Activated T-helper 1 cell treated with anti-CD3 and anti-CD28 coated beads, Interleukin-12 subunit alpha, Interleukin-12 subunit beta, Interleukin-2, Interleukin-4 antibody, amounts not matched to agents 30 ng/mL and 10 ng/mL and 1 ng/mL, durations not matched to agents 14 hours and 24 hours and 36 hours (primary cell): Measurements from ENCODE around the gene PCYT1B. TPM values are rescaled to one million over a fixed set of nuclear protein-coding genes. Genes with fewer than 3 reads are reported as not detected.

ENCODE experiments used
- DNase-seq: peaks from one replicate; pipeline ENCODE4 v3.0.0; 2021; ENCODE audit warnings: low spot score
- H3K27ac Mint-ChIP-seq: one replicate; pipeline ENCODE4 v1.8.0; 2021; ENCODE audit warnings: mild to moderate bottlenecking, mixed read lengths
- H3K27me3 Mint-ChIP-seq: one replicate; pipeline ENCODE4 v1.8.0; 2022; ENCODE audit warnings: mild to moderate bottlenecking, moderate library complexity, mixed read lengths; ENCODE audit not compliant: insufficient read depth
- H3K36me3 Mint-ChIP-seq: one replicate; pipeline ENCODE4 v1.8.0; 2021; ENCODE audit warnings: low read depth, mixed read lengths
- H3K4me1 Mint-ChIP-seq: one replicate; pipeline ENCODE4 v1.8.0; 2021; ENCODE audit warnings: low read depth, mixed read lengths
- H3K4me3 Mint-ChIP-seq: one replicate; pipeline ENCODE4 v1.8.0; 2021; ENCODE audit warnings: mild to moderate bottlenecking, moderate library complexity, mixed read lengths
- H3K9me3 Mint-ChIP-seq: one replicate; pipeline ENCODE4 v1.8.0; 2021; ENCODE audit warnings: mixed read lengths
- intact Hi-C: fragments of 100-400 bp; cut with micrococcal nuclease; formaldehyde crosslinking; loops from one replicate; pipeline ENCODE4 v1.15.1; 2024
- total RNA-seq: library from RNA; stranded (reverse); gene quantifications from 2 replicates; pipeline ENCODE4 v1.2.3, GENCODE V29; 2022

PCYT1B gene
- total RNA-seq = 0.10 TPM in 1 of 2 replicates, not detected in the other

- no peak within 1 kb of the TSS for H3K27ac Mint-ChIP-seq
Measured at GRCh38 chrX:24647257-24648058, at the start of gene PCYT1B. TSS of gene PCYT1B (minus strand) at chrX:24647347. CDS start at chrX:24647105, 242 bp downstream.

DNA sequence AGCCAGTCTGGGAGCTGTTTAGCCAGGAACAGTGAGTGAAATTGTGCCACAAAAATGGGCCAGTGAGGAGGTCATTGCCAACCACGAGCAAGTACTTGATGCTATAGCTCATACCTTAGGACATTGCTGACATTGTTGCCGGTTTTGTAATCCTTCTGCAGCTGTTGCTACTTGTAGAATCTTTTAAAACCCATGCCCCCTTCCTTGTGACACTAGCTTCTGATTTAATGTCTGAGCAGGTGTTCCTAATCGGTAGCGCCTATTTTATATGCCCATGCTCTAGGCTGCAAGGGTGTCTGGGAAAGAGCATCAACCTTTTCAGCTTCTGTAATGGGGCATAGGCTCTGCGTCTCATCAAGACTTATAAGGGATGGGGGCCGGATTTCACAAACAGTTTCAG is 49.1 kb upstream of the PCYT1B start:
- intact Hi-C loops = no loop called here
- Mint-ChIP-seq H3K36me3 (peaks cover 11% of the 10 kb centered on the region), H3K27ac (no peak overlapping the region), H3K4me3 (no peak overlapping the region), H3K27me3 (no peaks in the 10 kb centered on the region), H3K9me3 (no peaks in the 10 kb centered on the region), H3K4me1 (peaks cover 28% of the 10 kb centered on the region)
- DNase-seq = no peak

More at GRCh38 chrX:24647257-24648058, at the start of gene PCYT1B:
- peaks cover 22% of the 10 kb centered on the region for H3K27me3 Mint-ChIP-seq
- no peaks in the 10 kb centered on the region for H3K9me3 Mint-ChIP-seq
- H3K36me3 Mint-ChIP-seq = no peaks in the 10 kb centered on the region
- peak; percentile 63 for DNase-seq
- peak within 1 kb of the TSS; percentile 69 for H3K4me3 Mint-ChIP-seq
- H3K4me1 Mint-ChIP-seq = peaks cover 15% of the 10 kb centered on the region
- intact Hi-C loops = loop anchor here (5.0 kb wide), 1 partner anchor 45 kb away; the partner anchor contains the start of gene POLA1

GRCh38 chrX:24694825-24695224 is 47.7 kb upstream of the PCYT1B start:
- Mint-ChIP-seq H3K36me3 (peaks cover 8% of the 10 kb centered on the region), H3K4me3 (peak overlapping the region; percentile 90), H3K27me3 (peaks cover 4% of the 10 kb centered on the region), H3K27ac (peak overlapping the region; percentile 89), H3K9me3 (no peaks in the 10 kb centered on the region), H3K4me1 (peaks cover 28% of the 10 kb centered on the region)
- intact Hi-C loops = loop anchor here (5.0 kb wide), 2 partner anchors 48 to 183 kb away; partner anchors contain the start of gene PCYT1B
- DNase-seq = no peak

DNA sequence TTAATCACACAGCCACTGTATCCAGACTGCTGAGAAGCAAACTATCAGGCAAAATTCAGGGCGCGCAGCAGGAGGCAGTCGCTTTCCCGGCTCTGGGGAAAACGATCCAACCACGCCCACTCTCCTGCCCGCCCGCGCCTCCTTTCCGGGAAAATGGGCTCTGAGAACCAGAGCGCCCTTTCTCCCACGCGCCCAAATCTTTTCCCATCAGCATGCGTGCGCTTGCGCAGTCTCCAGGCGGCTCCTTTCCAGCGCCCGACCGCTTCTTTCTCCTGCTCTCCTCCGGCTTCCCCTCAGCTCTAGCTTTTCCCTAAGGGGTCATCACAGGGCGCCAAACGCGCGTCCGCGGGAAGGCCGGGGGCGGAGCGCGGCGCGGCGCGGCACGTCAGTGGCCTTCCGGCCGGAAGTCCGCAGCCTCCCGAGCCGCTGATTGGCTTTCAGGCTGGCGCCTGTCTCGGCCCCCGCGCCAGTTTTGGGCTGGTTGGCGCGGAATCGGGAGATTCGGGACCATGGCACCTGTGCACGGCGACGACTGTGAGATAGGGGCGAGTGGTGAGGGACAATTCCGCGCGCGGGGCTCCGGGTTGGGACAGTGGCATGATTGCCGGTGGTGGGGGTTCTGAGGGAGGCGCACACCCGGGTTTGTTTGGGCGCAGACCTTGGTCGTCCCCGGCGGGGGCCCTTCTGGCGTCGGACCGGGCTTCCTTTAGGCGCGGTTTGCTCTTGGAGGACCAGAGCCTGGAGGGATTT is 46.5 kb upstream of the PCYT1B start, which contains the start of gene POLA1:
Gene POLA1 (plus strand): TSS at position 466 of the 750 bp plus-strand sequence. CDS start 44 bp downstream, at position 510.
- intact Hi-C loops = loop anchor here (1.0 to 5.0 kb wide), 4 partner anchors 10 to 181 kb away; partner anchors contain the start of gene PCYT1B
- H3K27ac Mint-ChIP-seq = peak within 1 kb of the TSS; percentile 89
- peak; percentile 74 for DNase-seq

GRCh38 chrX:24692305-24692704 is 45.2 kb upstream of the PCYT1B start:
- Mint-ChIP-seq H3K4me1 (peaks cover 28% of the 10 kb centered on the region), H3K4me3 (peak overlapping the region; percentile 19), H3K27ac (no peak overlapping the region), H3K9me3 (no peaks in the 10 kb centered on the region), H3K36me3 (peaks cover 8% of the 10 kb centered on the region), H3K27me3 (peaks cover 4% of the 10 kb centered on the region)
- no peak for DNase-seq
- intact Hi-C loops = loop anchor here (2.0 to 5.0 kb wide), 3 partner anchors 16 to 180 kb away; partner anchors contain the start of gene PCYT1B

More for the DNA sequence above, 46.5 kb upstream of the PCYT1B start, which contains the start of gene POLA1:
- H3K27me3 Mint-ChIP-seq = peaks cover 4% of the 10 kb centered on the region
- peaks cover 28% of the 10 kb centered on the region for H3K4me1 Mint-ChIP-seq
- peaks cover 8% of the 10 kb centered on the region for H3K36me3 Mint-ChIP-seq
- no peaks in the 10 kb centered on the region for H3K9me3 Mint-ChIP-seq
- peak within 1 kb of the TSS; percentile 90 for H3K4me3 Mint-ChIP-seq

GRCh38 chrX:24684048-24684447 is 36.9 kb upstream of the PCYT1B start:
- intact Hi-C loops = no loop called here
- Mint-ChIP-seq H3K4me3 (no peak overlapping the region), H3K4me1 (peaks cover 9% of the 10 kb centered on the region), H3K36me3 (no peaks in the 10 kb centered on the region), H3K9me3 (peaks cover 5% of the 10 kb centered on the region), H3K27ac (no peak overlapping the region), H3K27me3 (no peaks in the 10 kb centered on the region)
- DNase-seq = no peak

- Mint-ChIP-seq H3K36me3 (no peaks in the 10 kb centered on the region), H3K27ac (peak overlapping the region; percentile 34), H3K27me3 (no peaks in the 10 kb centered on the region), H3K4me3 (no peak overlapping the region), H3K4me1 (peaks cover 9% of the 10 kb centered on the region), H3K9me3 (peaks cover 5% of the 10 kb centered on the region)
- DNase-seq = no peak
- intact Hi-C loops = loop anchor here (1.0 kb wide), 1 partner anchor 10 kb away; the partner anchor contains the start of gene POLA1
Measured at GRCh38 chrX:24682739-24683432, 35.7 kb upstream of the PCYT1B start.

DNA sequence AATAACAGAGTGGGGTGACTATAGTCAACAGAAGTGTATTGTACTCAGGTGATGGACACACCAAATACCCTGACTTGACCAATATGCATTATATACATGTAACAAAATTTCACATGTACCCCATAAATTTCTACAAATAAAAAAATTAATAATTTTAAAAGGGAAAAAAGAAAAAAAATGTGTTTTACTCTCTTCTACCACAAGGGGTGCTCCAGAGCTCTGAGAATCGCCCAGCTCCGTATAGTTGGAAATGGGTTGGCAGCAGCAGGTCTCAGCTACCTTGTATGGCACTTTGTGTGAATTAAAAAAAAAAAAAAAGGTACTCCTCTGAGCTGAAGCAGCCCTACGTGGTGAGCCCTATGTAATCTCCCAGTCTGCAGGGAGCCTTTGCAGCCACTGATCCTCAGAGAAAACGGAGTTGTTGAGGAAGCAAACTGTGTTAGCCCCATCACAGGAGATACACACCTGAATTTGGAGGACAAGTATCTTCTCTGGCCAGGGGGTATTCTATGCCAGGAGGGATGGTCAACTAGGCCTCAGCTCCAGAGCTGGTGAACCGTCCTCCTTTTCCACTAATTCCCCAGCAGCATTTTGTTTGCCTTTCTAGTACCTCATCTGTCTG is 29.4 kb upstream of the PCYT1B start:
- Mint-ChIP-seq H3K36me3 (no peaks in the 10 kb centered on the region), H3K9me3 (no peaks in the 10 kb centered on the region), H3K4me3 (no peak overlapping the region), H3K4me1 (no peaks in the 10 kb centered on the region), H3K27me3 (peaks cover 2% of the 10 kb centered on the region), H3K27ac (no peak overlapping the region)
- intact Hi-C loops = loop anchor here (2.0 kb wide), 1 partner anchor 16 kb away; the partner anchor contains the start of gene POLA1
- DNase-seq = no peak

DNA sequence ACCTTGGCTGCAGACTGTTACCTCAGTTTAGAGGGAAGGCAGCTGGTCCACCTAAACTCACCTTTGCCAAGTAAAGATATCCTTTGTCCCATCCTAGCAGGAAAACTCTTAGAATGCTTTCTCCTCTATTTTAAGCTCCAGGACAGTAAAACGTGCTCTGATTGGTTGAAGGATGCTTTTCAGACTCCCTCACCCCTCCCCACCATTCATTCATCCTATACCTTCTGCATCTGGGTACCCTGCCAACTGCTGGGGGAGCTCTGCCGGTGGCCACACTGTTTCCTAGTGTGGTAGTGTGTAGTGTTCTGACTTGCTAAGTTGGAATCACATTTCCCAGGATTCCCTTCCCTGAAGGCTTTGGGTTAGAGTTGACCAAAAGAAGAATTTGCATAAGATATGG is 26.3 kb upstream of the PCYT1B start:
- Mint-ChIP-seq H3K4me3 (no peak overlapping the region), H3K27me3 (peaks cover 2% of the 10 kb centered on the region), H3K9me3 (no peaks in the 10 kb centered on the region), H3K36me3 (no peaks in the 10 kb centered on the region), H3K4me1 (no peaks in the 10 kb centered on the region), H3K27ac (no peak overlapping the region)
- intact Hi-C loops = no loop called here
- no peak for DNase-seq

DNA sequence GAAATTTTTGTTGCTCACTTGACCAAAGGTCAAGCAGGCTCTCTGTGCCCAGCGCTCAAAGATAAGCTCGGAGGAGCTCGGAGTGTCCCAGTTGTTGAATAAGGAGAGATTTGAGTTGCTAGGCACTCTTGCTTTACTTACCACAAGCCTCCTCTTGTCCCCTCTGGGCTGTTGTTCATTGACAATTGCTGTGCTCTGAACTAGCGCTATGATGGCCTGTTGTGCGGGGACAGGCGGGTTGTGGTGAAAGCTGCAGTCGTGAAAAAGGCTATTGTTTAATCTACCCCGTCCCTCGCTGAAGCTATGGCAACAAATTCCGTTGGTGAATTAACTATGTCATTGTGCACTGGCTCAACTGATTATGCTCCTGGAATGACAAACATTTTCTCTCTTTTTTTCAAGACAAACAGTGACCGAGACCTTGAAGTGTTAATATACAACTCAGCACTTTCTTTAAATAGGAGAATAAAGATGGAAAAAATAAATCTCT is 25.6 kb upstream of the PCYT1B start:
- Mint-ChIP-seq H3K4me1 (no peaks in the 10 kb centered on the region), H3K27me3 (peaks cover 5% of the 10 kb centered on the region), H3K9me3 (no peaks in the 10 kb centered on the region), H3K27ac (no peak overlapping the region), H3K4me3 (no peak overlapping the region), H3K36me3 (no peaks in the 10 kb centered on the region)
- intact Hi-C loops = no loop called here
- no peak for DNase-seq

DNA sequence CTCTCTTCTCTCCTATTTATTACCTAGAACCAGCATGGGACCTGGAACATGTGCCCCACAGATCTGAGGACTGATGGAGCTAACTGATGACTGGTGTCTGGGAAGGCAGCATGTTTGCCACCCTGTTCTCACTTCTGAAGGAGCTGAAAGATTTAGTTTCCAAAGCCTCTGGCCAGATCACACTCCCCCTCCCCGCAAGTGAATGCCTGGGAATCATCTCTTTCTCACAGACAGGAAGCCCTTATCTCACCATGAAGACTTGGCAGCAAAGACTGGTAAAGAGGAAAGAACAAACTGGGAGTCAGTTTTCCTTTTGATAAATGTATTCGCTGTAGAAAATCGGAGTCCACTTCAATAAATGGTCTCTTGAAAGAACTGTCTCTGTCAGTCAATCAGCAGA is 21.0 kb upstream of the PCYT1B start:
- Mint-ChIP-seq H3K27me3 (peaks cover 12% of the 10 kb centered on the region), H3K4me3 (no peak overlapping the region), H3K27ac (no peak overlapping the region), H3K36me3 (no peaks in the 10 kb centered on the region), H3K4me1 (no peaks in the 10 kb centered on the region), H3K9me3 (no peaks in the 10 kb centered on the region)
- no peak for DNase-seq
- intact Hi-C loops = no loop called here

DNA sequence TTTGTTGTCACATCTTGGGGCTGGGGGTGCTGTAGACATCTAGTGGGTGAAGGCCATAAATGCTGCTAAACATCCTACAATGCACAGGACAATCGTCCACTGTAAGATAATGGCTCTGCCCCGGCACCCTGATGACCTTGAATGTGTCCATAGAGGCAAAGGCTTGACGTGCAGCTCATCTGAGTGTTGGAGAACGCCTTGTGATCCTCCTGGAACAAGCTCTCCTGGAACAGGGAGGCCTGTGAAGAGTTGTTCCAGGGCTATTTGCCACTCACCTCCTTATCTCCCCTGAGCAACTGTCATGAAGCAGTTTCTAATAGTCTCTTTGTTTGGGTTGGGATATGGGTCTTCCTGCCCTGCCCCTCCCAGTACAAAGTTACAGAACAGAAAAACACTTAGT is 15.2 kb upstream of the PCYT1B start:
- H3K27me3 Mint-ChIP-seq = peaks cover 9% of the 10 kb centered on the region
- H3K9me3 Mint-ChIP-seq = no peaks in the 10 kb centered on the region
- intact Hi-C loops = no loop called here
- H3K36me3 Mint-ChIP-seq = no peaks in the 10 kb centered on the region
- no peak overlapping the region for H3K27ac Mint-ChIP-seq
- H3K4me3 Mint-ChIP-seq = no peak overlapping the region
- no peaks in the 10 kb centered on the region for H3K4me1 Mint-ChIP-seq
- no peak for DNase-seq
